PC-3 (cell line): ENCODE measurements around the gene ADIRF. TPM values are rescaled to one million over a fixed set of nuclear protein-coding genes. Genes with fewer than 3 reads are reported as not detected.

ENCODE experiments used
- ATAC-seq: fragments of 200-7000 bp; cut with Tn5 transposase; 2 replicates; pipeline ENCODE4 v1.9.1; 2020; ENCODE audit warnings: mild to moderate bottlenecking, moderate library complexity
- BruUV-seq: library from RNA; stranded (reverse); fragments of 400-500 nt; replicated peaks from 2 replicates; lab custom pipeline; 2021; lab: Mats Ljungman, UMichigan
- CTCF ChIA-PET: fragments of 300-600 bp; sonication (Branson Sonifier 250); formaldehyde crosslinking; loops from one replicate; lab custom pipeline; 2022; ENCODE audit warnings: antibody characterized with exemption; lab: Charles Lee
- POLR2A ChIA-PET: fragments of 300-600 bp; sonication (Branson Sonifier 250); formaldehyde crosslinking; loops from one replicate; lab custom pipeline; 2022; ENCODE audit warnings: antibody characterized with exemption; ENCODE audit not compliant: unreplicated experiment; lab: Charles Lee
- DNase-seq: peaks from one replicate; pipeline ENCODE4 v3.0.0-alpha.2; 2015
- H2AFZ ChIP-seq: fragments of 300-600 bp; sonication (generic); 2 replicates; pipeline ENCODE4 v1.6.0; 2016; ENCODE audit warnings: antibody characterized with exemption, low read length
- H3F3A ChIP-seq: fragments of 300-600 bp; sonication (generic); one replicate; pipeline ENCODE4 v1.6.0; 2017; ENCODE audit warnings: antibody characterized with exemption, low read length, control low read depth, mild to moderate bottlenecking; ENCODE audit not compliant: unreplicated experiment
- H3K27ac ChIP-seq: fragments of 300-600 bp; sonication (generic); 2 replicates; pipeline ENCODE4 v1.5.1; 2016; ENCODE audit warnings: mild to moderate bottlenecking, low read length
- H3K27me3 ChIP-seq: fragments of 300-600 bp; sonication (generic); 2 replicates; pipeline ENCODE4 v1.6.1; 2016; ENCODE audit warnings: low read length, mixed read lengths
- H3K36me3 ChIP-seq: fragments of 300-600 bp; sonication (generic); 2 replicates; pipeline ENCODE4 v1.6.1; 2016; ENCODE audit warnings: low read depth, mixed run types, low read length, mixed read lengths
- H3K4me1 ChIP-seq: fragments of 300-600 bp; sonication (generic); 2 replicates; pipeline ENCODE4 v1.5.1; 2016; ENCODE audit warnings: low read length; ENCODE audit not compliant: insufficient read depth
- H3K4me2 ChIP-seq: fragments of 300-600 bp; sonication (generic); 2 replicates; pipeline ENCODE4 v1.6.0; 2016; ENCODE audit warnings: low read length
- H3K4me3 ChIP-seq: fragments of 300-600 bp; sonication (generic); 2 replicates; pipeline ENCODE4 v1.5.1; 2016; ENCODE audit warnings: mild to moderate bottlenecking, low read length, mixed read lengths
- H3K79me2 ChIP-seq: fragments of 300-600 bp; sonication (generic); 2 replicates; pipeline ENCODE4 v1.6.1; 2017; ENCODE audit warnings: low read length, mixed read lengths
- H3K9ac ChIP-seq: fragments of 300-600 bp; sonication (generic); 2 replicates; pipeline ENCODE4 v1.6.0; 2016; ENCODE audit warnings: mild to moderate bottlenecking, low read length
- H3K9me2 ChIP-seq: fragments of 300-600 bp; sonication (generic); replicated peaks from 2 replicates; pipeline ENCODE4 v1.6.1; 2016; ENCODE audit warnings: mixed run types, low read length, mixed read lengths
- H3K9me3 ChIP-seq: fragments of 300-600 bp; sonication (generic); 2 replicates; pipeline ENCODE4 v1.6.1; 2016; ENCODE audit warnings: low read length, mixed read lengths
- H4K20me1 ChIP-seq: fragments of 300-600 bp; sonication (generic); 2 replicates; pipeline ENCODE4 v1.6.1; 2016; ENCODE audit warnings: low read length, mixed read lengths
- EZH2 ChIP-seq: fragments of 300-600 bp; sonication (generic); IDR thresholded peaks from one replicate; pipeline ENCODE4 v1.6.1; 2017; ENCODE audit warnings: antibody characterized with exemption, mild to moderate bottlenecking, low read length; ENCODE audit not compliant: unreplicated experiment
- EZH2phosphoT487 ChIP-seq: fragments of 300-600 bp; sonication (generic); IDR thresholded peaks from 2 replicates; pipeline ENCODE4 v1.6.1; 2018; ENCODE audit warnings: mild to moderate bottlenecking, antibody characterized with exemption, low read length, borderline replicate concordance
- intact Hi-C: fragments of 100-400 bp; cut with micrococcal nuclease; formaldehyde crosslinking; loops from 2 replicates; pipeline ENCODE4 v1.9.0; 2023
- total RNA-seq: library from RNA; depleted of rRNA; stranded (reverse); fragments of >200 nt; gene quantifications from 2 replicates; pipeline ENCODE4 v1.2.3, GENCODE V29; 2014
- TF ChIP-seq, protein P1 (sequence below): fragments of 300-600 bp; sonication (generic); conservative IDR thresholded peaks from 2 replicates; pipeline ENCODE4 v1.5.1; 2017; ENCODE audit warnings: antibody characterized with exemption, low read depth, mild to moderate bottlenecking, low read length

ADIRF gene
- total RNA-seq, 1 experiment from 2014 or later: 259 TPM

DNA sequence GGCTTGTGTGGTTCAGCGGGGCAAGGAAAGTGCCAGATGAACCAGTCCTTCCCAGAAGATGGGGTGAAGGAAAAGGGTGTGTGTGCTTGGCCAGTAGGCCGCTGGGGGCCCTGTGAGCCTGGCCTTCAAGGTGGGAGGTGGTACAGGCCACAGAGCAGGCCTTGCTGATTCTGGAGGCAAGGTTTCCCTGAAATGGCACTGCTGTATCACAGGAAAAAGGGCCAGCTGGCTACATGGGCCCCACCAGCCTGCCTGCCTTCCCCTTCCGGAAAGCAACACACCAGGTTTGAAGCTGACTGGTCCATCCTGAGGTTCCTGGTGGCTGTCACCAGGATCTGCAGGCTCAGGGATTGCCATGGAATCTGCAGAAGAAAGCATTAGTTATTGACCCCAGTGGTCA lies 23.4 kb upstream of the ADIRF start:
- no peak for TF ChIP-seq EZH2phosphoT487
- TF ChIP-seq, protein P1, sequence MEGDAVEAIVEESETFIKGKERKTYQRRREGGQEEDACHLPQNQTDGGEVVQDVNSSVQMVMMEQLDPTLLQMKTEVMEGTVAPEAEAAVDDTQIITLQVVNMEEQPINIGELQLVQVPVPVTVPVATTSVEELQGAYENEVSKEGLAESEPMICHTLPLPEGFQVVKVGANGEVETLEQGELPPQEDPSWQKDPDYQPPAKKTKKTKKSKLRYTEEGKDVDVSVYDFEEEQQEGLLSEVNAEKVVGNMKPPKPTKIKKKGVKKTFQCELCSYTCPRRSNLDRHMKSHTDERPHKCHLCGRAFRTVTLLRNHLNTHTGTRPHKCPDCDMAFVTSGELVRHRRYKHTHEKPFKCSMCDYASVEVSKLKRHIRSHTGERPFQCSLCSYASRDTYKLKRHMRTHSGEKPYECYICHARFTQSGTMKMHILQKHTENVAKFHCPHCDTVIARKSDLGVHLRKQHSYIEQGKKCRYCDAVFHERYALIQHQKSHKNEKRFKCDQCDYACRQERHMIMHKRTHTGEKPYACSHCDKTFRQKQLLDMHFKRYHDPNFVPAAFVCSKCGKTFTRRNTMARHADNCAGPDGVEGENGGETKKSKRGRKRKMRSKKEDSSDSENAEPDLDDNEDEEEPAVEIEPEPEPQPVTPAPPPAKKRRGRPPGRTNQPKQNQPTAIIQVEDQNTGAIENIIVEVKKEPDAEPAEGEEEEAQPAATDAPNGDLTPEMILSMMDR: no peak
- TF ChIP-seq EZH2: no peak
- Histone ChIP-seq H3K4me2 (no peak overlapping the region), H3K4me3 (no peak overlapping the region), H3K27me3 (no peaks in the 10 kb centered on the region), H3K4me1 (no peaks in the 10 kb centered on the region), H3K9me3 (no peaks in the 10 kb centered on the region), H3K27ac (no peak overlapping the region), H3K9ac (no peak overlapping the region), H2AFZ (no peak overlapping the region), H3K79me2 (no peaks in the 10 kb centered on the region), H3K36me3 (no peaks in the 10 kb centered on the region), H3F3A (no peaks in the 10 kb centered on the region), H4K20me1 (no peaks in the 10 kb centered on the region), H3K9me2 (no peaks in the 10 kb centered on the region)
- no peak for ATAC-seq
- CTCF ChIA-PET: no interaction called here
- POLR2A ChIA-PET: no interaction called here
- no peak for DNase-seq
- intact Hi-C loops: no loop called here
- BruUV-seq: no TSS peak

DNA sequence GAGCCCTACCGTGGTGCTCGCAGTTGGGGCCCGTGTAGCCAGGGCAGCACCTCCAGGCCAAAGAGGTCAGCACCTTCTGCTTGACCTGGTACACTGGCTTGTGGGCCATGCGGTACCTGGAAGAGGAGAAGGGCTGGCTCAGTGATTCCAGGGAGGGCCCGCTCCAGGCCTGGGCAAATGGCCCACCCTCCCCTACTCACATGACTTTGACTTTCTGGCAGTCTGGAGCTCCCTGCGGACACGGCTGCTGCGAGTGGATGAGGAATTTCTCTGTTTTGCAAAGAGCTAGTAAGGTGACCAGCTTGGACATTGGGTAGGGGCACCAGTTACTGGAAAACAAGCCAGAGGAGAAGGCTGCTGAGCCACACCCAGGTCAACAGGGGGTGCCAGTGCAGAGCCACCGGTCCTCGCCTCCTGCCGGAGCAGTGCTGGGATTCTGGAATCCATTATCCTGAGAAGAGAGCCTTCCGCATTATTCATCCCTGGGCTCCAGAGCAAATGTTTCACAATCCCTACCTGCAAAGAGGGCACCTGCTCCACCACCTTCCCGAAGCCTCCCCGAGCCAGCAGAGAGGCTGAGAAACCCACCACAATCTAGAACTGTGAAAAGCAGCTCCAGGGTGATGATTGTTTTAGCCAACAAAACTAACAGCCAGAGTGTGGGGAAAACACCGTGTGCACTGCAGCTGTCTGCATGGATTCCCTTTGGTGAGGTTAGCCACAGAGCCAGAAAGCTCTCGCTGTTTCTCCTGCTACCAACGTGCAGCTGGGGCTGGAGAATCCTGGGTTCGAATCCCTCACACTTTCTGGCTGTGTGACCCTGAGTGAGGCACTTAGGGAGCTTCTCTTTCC lies 22.7 kb upstream of the ADIRF start:
- H4K20me1 ChIP-seq: no peaks in the 10 kb centered on the region
- CTCF ChIA-PET: no interaction called here
- intact Hi-C loops: no loop called here
- TF ChIP-seq EZH2phosphoT487 (no peak), EZH2 (no peak)
- TF ChIP-seq, protein P1: no peak; the same call in 1 of the 2 replicates
- H3K36me3 ChIP-seq: no peaks in the 10 kb centered on the region
- POLR2A ChIA-PET: no interaction called here
- H3K27ac ChIP-seq: no peak overlapping the region
- H2AFZ ChIP-seq: no peak overlapping the region
- no peak overlapping the region for H3K4me2 ChIP-seq
- ATAC-seq (no peak), DNase-seq (no peak)
- H3K27me3 ChIP-seq: no peaks in the 10 kb centered on the region
- no peaks in the 10 kb centered on the region for H3K4me1 ChIP-seq
- H3K9me2 ChIP-seq: no peaks in the 10 kb centered on the region
- H3K9ac ChIP-seq: no peak overlapping the region
- H3K79me2 ChIP-seq: no peaks in the 10 kb centered on the region
- H3K9me3 ChIP-seq: no peaks in the 10 kb centered on the region
- no peak overlapping the region for H3K4me3 ChIP-seq
- no TSS peak for BruUV-seq
- no peaks in the 10 kb centered on the region for H3F3A ChIP-seq
